GM12878 (cell line): Measurements from ENCODE around the gene FBXL3. TPM values are rescaled to one million over a fixed set of nuclear protein-coding genes. Genes with fewer than 3 reads are reported as not detected.

Experiments
- CBX5 ChIP-seq: sonication (generic); IDR thresholded peaks from 2 replicates; pipeline ENCODE4 v1.6.1; 2016; ENCODE audit warnings: low read depth, moderate library complexity, mild to moderate bottlenecking, inconsistent platforms
- HDAC2 ChIP-seq: fragments of 200-600 bp; sonication (generic); IDR thresholded peaks from 2 replicates; pipeline ENCODE4 v1.6.1; 2017
- JUND ChIP-seq: IDR thresholded peaks from 2 replicates; pipeline ENCODE4 v1.6.1; 2012; ENCODE audit warnings: low read depth, mild to moderate bottlenecking, low read length, improper control_type of control experiment, moderate library complexity
- NFYB ChIP-seq: IDR thresholded peaks from 2 replicates; pipeline ENCODE4 v1.6.1; 2011; ENCODE audit warnings: low read depth, mild to moderate bottlenecking, low read length, improper control_type of control experiment, moderate library complexity; ENCODE audit not compliant: insufficient read depth
- NR2C1 ChIP-seq: fragments of 450-650 bp; IDR thresholded peaks from 2 replicates; pipeline ENCODE4 v1.6.1; 2017; ENCODE audit warnings: antibody characterized with exemption, mild to moderate bottlenecking, moderate library complexity
- NR2C2 ChIP-seq: IDR thresholded peaks from 2 replicates; pipeline ENCODE4 v1.6.1; 2011; ENCODE audit warnings: borderline replicate concordance, low read depth; ENCODE audit not compliant: control insufficient read depth, insufficient read length
- NR2F1 ChIP-seq: fragments of 450-650 bp; conservative IDR thresholded peaks from 2 replicates; pipeline ENCODE4 v1.6.1; 2017; ENCODE audit warnings: mild to moderate bottlenecking
- RUNX3 ChIP-seq: IDR thresholded peaks from 2 replicates; pipeline ENCODE4 v1.6.1; 2012; ENCODE audit warnings: low read length, inconsistent platforms
- SREBF1 ChIP-seq: IDR thresholded peaks from 2 replicates; pipeline ENCODE4 v1.6.1; 2012; ENCODE audit warnings: mild to moderate bottlenecking, low read length
- SUZ12 ChIP-seq: fragments of 200-600 bp; sonication (generic); IDR thresholded peaks from one replicate; pipeline ENCODE4 v1.6.1; 2018; ENCODE audit warnings: antibody characterized with exemption, mild to moderate bottlenecking; ENCODE audit not compliant: unreplicated experiment
- YBX1 ChIP-seq: fragments of 450-650 bp; IDR thresholded peaks from 2 replicates; pipeline ENCODE4 v1.6.1; 2016; ENCODE audit warnings: antibody characterized with exemption
- YY1 ChIP-seq: IDR thresholded peaks from 2 replicates; pipeline ENCODE4 v1.6.1; 2011; ENCODE audit warnings: low read depth, mild to moderate bottlenecking, low read length
- polyA plus RNA-seq, 11 experiments: library from polyadenylated mRNA; depleted of rRNA in 4 of 11; unstranded in 6 of 11; stranded (reverse) in 5 of 11; fragments of >200 nt; fragmentation: Nextera tagmentation in 4 of 11; fragmentation: Illumina TruSeq in 1 of 11; extraction: Ambion mirVana in 4 of 11; extraction: Trizol in 1 of 11; gene quantifications; 1 replicate in 1 of 11; 2 replicates in 10 of 11; pipeline versions ENCODE4 v1.2.1 to v1.2.3, GENCODE V29; 2011 to 2016; ENCODE audit warnings: inconsistent platforms in 2 of 11, missing spikeins in 2 of 11, low read depth in 1 of 11
- total RNA-seq, 4 experiments: library from RNA; depleted of rRNA in 3 of 4; stranded (reverse); fragments of >200 nt in 3 of 4; fragmentation: Illumina TruSeq in 1 of 4; extraction: Trizol in 1 of 4; gene quantifications; 2 replicates each; pipeline versions ENCODE4 v1.2.1 to v1.2.3, GENCODE V29; 2013 to 2021
- TF ChIP-seq, protein P1 (sequence below): fragments of 450-650 bp; IDR thresholded peaks from 2 replicates; pipeline ENCODE4 v1.6.1; 2017; ENCODE audit warnings: mild to moderate bottlenecking, moderate library complexity
- TF ChIP-seq, protein P2 (sequence below): fragments of 450-650 bp; IDR thresholded peaks from 2 replicates; pipeline ENCODE4 v1.6.1; 2018; ENCODE audit warnings: mild to moderate bottlenecking, low read depth, moderate library complexity; ENCODE audit not compliant: partially characterized antibody
- TF ChIP-seq, protein P3 (sequence below): IDR thresholded peaks from 2 replicates; pipeline ENCODE4 v1.6.1; 2011; ENCODE audit warnings: mild to moderate bottlenecking, low read depth, low read length, moderate library complexity; ENCODE audit not compliant: insufficient replicate concordance
- TF ChIP-seq, protein P4 (sequence below): fragments of 450-650 bp; conservative IDR thresholded peaks from 2 replicates; pipeline ENCODE4 v1.6.1; 2017; ENCODE audit warnings: mild to moderate bottlenecking, moderate library complexity
- TF ChIP-seq, protein P5 (sequence below): IDR thresholded peaks from 2 replicates; pipeline ENCODE4 v1.6.1; 2012; ENCODE audit warnings: low read depth, low read length, improper control_type of control experiment

The FBXL3 gene
- total and polyA plus RNA-seq, 10 of the 15 experiments (the other 5 are each of a cell fraction or from before 2014, with no cell fraction given) = 9.0 to 26.4 (median 19.7) TPM

DNA sequence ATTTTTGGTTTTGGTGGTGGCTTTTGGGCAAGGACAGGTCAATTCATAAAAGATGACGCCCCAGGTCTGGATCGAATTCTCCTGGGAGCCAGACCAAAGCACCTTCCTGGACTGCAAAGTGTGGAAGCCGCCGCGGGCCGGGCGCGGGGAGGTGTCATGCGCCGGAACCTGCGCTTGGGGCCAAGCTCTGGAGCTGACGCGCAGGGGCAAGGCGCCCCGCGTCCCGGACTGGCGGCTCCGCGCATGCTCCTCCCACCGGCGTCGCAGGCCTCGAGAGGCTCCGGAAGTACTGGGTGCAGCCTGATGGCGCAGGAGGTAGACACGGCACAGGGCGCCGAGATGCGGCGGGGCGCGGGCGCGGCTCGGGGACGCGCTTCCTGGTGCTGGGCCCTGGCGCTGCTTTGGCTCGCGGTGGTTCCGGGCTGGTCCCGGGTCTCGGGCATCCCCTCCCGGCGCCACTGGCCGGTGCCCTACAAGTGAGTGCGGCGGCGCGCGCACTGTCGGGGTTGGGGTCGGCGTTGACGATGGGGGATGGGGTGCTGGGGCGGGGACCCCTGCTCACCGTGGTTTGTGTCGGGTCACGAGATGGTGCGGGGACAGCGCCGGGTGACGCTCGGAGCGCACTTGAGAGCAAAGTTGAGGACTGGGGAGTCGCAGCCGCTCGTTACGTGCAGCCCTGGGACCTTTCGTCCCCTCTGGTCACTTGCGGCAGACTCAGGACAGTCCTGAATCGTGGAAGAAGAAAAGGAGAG is 35.0 kb downstream of the FBXL3 start, which contains the start of gene CLN5 (continued):
- TF ChIP-seq, protein P1, sequence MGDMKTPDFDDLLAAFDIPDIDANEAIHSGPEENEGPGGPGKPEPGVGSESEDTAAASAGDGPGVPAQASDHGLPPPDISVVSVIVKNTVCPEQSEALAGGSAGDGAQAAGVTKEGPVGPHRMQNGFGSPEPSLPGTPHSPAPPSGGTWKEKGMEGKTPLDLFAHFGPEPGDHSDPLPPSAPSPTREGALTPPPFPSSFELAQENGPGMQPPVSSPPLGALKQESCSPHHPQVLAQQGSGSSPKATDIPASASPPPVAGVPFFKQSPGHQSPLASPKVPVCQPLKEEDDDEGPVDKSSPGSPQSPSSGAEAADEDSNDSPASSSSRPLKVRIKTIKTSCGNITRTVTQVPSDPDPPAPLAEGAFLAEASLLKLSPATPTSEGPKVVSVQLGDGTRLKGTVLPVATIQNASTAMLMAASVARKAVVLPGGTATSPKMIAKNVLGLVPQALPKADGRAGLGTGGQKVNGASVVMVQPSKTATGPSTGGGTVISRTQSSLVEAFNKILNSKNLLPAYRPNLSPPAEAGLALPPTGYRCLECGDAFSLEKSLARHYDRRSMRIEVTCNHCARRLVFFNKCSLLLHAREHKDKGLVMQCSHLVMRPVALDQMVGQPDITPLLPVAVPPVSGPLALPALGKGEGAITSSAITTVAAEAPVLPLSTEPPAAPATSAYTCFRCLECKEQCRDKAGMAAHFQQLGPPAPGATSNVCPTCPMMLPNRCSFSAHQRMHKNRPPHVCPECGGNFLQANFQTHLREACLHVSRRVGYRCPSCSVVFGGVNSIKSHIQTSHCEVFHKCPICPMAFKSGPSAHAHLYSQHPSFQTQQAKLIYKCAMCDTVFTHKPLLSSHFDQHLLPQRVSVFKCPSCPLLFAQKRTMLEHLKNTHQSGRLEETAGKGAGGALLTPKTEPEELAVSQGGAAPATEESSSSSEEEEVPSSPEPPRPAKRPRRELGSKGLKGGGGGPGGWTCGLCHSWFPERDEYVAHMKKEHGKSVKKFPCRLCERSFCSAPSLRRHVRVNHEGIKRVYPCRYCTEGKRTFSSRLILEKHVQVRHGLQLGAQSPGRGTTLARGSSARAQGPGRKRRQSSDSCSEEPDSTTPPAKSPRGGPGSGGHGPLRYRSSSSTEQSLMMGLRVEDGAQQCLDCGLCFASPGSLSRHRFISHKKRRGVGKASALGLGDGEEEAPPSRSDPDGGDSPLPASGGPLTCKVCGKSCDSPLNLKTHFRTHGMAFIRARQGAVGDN = peak; percentile 94
- peak; percentile 15; the same call in 1 of the 2 replicates for TF ChIP-seq RUNX3
- no peak for TF ChIP-seq SUZ12
- TF ChIP-seq NR2C2 = no peak
- TF ChIP-seq, protein P2, sequence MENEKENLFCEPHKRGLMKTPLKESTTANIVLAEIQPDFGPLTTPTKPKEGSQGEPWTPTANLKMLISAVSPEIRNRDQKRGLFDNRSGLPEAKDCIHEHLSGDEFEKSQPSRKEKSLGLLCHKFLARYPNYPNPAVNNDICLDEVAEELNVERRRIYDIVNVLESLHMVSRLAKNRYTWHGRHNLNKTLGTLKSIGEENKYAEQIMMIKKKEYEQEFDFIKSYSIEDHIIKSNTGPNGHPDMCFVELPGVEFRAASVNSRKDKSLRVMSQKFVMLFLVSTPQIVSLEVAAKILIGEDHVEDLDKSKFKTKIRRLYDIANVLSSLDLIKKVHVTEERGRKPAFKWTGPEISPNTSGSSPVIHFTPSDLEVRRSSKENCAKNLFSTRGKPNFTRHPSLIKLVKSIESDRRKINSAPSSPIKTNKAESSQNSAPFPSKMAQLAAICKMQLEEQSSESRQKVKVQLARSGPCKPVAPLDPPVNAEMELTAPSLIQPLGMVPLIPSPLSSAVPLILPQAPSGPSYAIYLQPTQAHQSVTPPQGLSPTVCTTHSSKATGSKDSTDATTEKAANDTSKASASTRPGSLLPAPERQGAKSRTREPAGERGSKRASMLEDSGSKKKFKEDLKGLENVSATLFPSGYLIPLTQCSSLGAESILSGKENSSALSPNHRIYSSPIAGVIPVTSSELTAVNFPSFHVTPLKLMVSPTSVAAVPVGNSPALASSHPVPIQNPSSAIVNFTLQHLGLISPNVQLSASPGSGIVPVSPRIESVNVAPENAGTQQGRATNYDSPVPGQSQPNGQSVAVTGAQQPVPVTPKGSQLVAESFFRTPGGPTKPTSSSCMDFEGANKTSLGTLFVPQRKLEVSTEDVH = no peak
- TF ChIP-seq CBX5 = no peak
- TF ChIP-seq YBX1 = no peak
- TF ChIP-seq, protein P3, sequence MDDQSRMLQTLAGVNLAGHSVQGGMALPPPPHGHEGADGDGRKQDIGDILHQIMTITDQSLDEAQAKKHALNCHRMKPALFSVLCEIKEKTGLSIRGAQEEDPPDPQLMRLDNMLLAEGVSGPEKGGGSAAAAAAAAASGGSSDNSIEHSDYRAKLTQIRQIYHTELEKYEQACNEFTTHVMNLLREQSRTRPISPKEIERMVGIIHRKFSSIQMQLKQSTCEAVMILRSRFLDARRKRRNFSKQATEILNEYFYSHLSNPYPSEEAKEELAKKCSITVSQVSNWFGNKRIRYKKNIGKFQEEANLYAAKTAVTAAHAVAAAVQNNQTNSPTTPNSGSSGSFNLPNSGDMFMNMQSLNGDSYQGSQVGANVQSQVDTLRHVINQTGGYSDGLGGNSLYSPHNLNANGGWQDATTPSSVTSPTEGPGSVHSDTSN = no peak
- TF ChIP-seq, protein P4, sequence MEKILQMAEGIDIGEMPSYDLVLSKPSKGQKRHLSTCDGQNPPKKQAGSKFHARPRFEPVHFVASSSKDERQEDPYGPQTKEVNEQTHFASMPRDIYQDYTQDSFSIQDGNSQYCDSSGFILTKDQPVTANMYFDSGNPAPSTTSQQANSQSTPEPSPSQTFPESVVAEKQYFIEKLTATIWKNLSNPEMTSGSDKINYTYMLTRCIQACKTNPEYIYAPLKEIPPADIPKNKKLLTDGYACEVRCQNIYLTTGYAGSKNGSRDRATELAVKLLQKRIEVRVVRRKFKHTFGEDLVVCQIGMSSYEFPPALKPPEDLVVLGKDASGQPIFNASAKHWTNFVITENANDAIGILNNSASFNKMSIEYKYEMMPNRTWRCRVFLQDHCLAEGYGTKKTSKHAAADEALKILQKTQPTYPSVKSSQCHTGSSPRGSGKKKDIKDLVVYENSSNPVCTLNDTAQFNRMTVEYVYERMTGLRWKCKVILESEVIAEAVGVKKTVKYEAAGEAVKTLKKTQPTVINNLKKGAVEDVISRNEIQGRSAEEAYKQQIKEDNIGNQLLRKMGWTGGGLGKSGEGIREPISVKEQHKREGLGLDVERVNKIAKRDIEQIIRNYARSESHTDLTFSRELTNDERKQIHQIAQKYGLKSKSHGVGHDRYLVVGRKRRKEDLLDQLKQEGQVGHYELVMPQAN = no peak; the same call in 1 of the 2 replicates
- TF ChIP-seq JUND = 0 out of 2 replicates have a peak, but pooled peaks have one; percentile 31
- no peak for TF ChIP-seq SREBF1
- TF ChIP-seq NR2F1 = no peak; the same call in 1 of the 2 replicates
- TF ChIP-seq YY1 = peak; percentile 84
- TF ChIP-seq NR2C1 = peak; percentile 72
- TF ChIP-seq, protein P5, sequence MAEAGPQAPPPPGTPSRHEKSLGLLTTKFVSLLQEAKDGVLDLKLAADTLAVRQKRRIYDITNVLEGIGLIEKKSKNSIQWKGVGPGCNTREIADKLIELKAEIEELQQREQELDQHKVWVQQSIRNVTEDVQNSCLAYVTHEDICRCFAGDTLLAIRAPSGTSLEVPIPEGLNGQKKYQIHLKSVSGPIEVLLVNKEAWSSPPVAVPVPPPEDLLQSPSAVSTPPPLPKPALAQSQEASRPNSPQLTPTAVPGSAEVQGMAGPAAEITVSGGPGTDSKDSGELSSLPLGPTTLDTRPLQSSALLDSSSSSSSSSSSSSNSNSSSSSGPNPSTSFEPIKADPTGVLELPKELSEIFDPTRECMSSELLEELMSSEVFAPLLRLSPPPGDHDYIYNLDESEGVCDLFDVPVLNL = 0 out of 2 replicates have a peak, but pooled peaks have one; percentile 36
- TF ChIP-seq HDAC2 = no peak
- TF ChIP-seq NFYB = no peak
